ENCODE data around the gene ADGRG1. TPM values are rescaled to one million over a fixed set of nuclear protein-coding genes. Genes with fewer than 3 reads are reported as not detected.
"Not testable (repeated sequence)": the region's sequence is repeated elsewhere in the genome, so short reads cannot be mapped to it uniquely, and the experiment has no call there.

ADGRG1 gene
- total RNA-seq, 2 donors from 2014 or later, result 4.3 to 8.2 TPM

GRCh38 chr16:57703416-57704010 is 75.1 kb downstream of the ADGRG1 start:
- Mint-ChIP-seq H3K36me3 (no peaks in the 10 kb centered on the region), H3K27ac (no peak overlapping the region), H3K9me3 (no peaks in the 10 kb centered on the region)
- DNase-seq (ENCODE audit: low spot score in 2 of 2) (no peak), ATAC-seq (no peak)

GRCh38 chr16:57704011-57704904 is 75.8 kb downstream of the ADGRG1 start:
- ATAC-seq, result no peak

GRCh38 chr16:57704905-57705852 is 76.7 kb downstream of the ADGRG1 start:
- Mint-ChIP-seq H3K9me3 (no peaks in the 10 kb centered on the region), H3K36me3 (no peaks in the 10 kb centered on the region), H3K27ac (no peak overlapping the region)
- ATAC-seq (no peak), DNase-seq (ENCODE audit: low spot score in 2 of 2) (no peak)

More at GRCh38 chr16:57704011-57704904, 75.8 kb downstream of the ADGRG1 start:
- Mint-ChIP-seq H3K36me3 (no peaks in the 10 kb centered on the region), H3K27ac (no peak overlapping the region), H3K9me3 (no peaks in the 10 kb centered on the region)
- DNase-seq (ENCODE audit: low spot score in 2 of 2), result no peak

GRCh38 chr16:57706717-57707116 is 78.3 kb downstream of the ADGRG1 start:
- DNase-seq (ENCODE audit: low spot score in 2 of 2) (no peak), ATAC-seq (no peak)
- no peaks in the 10 kb centered on the region for H3K9me3 Mint-ChIP-seq
- H3K36me3 Mint-ChIP-seq, result no peaks in the 10 kb centered on the region
- H3K27ac Mint-ChIP-seq, result no peak overlapping the region

- H3K27ac Mint-ChIP-seq, result no peak overlapping the region
- no peak for ATAC-seq
- H3K9me3 Mint-ChIP-seq, result no peaks in the 10 kb centered on the region
- DNase-seq (ENCODE audit: low spot score in 2 of 2), result no peak
- no peaks in the 10 kb centered on the region for H3K36me3 Mint-ChIP-seq
Measured at GRCh38 chr16:57707331-57707730, 78.9 kb downstream of the ADGRG1 start.

GRCh38 chr16:57708168-57708567 is 79.7 kb downstream of the ADGRG1 start:
- H3K9me3 Mint-ChIP-seq, result no peaks in the 10 kb centered on the region
- DNase-seq (ENCODE audit: low spot score in 2 of 2) (no peak), ATAC-seq (peak in 1 of 2 donors; percentile 71)
- no peak overlapping the region for H3K27ac Mint-ChIP-seq
- H3K36me3 Mint-ChIP-seq, result no peaks in the 10 kb centered on the region

- no peak for DNase-seq (ENCODE audit: low spot score in 2 of 2)
- H3K36me3 Mint-ChIP-seq, result no peaks in the 10 kb centered on the region
- no peak overlapping the region for H3K27ac Mint-ChIP-seq
- H3K9me3 Mint-ChIP-seq, result no peaks in the 10 kb centered on the region
- no peak for ATAC-seq
Measured at GRCh38 chr16:57709663-57710062, 81.2 kb downstream of the ADGRG1 start.

GRCh38 chr16:57711346-57711745 is 82.9 kb downstream of the ADGRG1 start:
- ATAC-seq (no peak), DNase-seq (ENCODE audit: low spot score in 2 of 2) (no peak)
- peak overlapping the region in 1 of 2 donors; percentile 38 for H3K27ac Mint-ChIP-seq
- no peaks in the 10 kb centered on the region for H3K9me3 Mint-ChIP-seq
- H3K36me3 Mint-ChIP-seq, result no peaks in the 10 kb centered on the region

- H3K9me3 Mint-ChIP-seq, result no peaks in the 10 kb centered on the region
- DNase-seq (ENCODE audit: low spot score in 2 of 2) (no peak), ATAC-seq (no peak)
- H3K27ac Mint-ChIP-seq, result no peak overlapping the region
- no peaks in the 10 kb centered on the region for H3K36me3 Mint-ChIP-seq
Measured at GRCh38 chr16:57711993-57712392, 83.6 kb downstream of the ADGRG1 start.

GRCh38 chr16:57712569-57712968 is 84.1 kb downstream of the ADGRG1 start:
- not testable (repeated sequence) for ATAC-seq; DNase-seq (ENCODE audit: low spot score in 2 of 2); H3K9me3 Mint-ChIP-seq; H3K27ac Mint-ChIP-seq; H3K36me3 Mint-ChIP-seq

- Mint-ChIP-seq H3K27ac (no peak overlapping the region), H3K36me3 (no peaks in the 10 kb centered on the region), H3K9me3 (no peaks in the 10 kb centered on the region)
- ATAC-seq (no peak), DNase-seq (ENCODE audit: low spot score in 2 of 2) (no peak)
Measured at GRCh38 chr16:57713596-57713995, 85.2 kb downstream of the ADGRG1 start.

- Mint-ChIP-seq H3K27ac (no peak overlapping the region), H3K9me3 (no peaks in the 10 kb centered on the region), H3K36me3 (no peaks in the 10 kb centered on the region)
- ATAC-seq, result no peak
- DNase-seq (ENCODE audit: low spot score in 2 of 2), result no peak
Measured at GRCh38 chr16:57714047-57714446, 85.6 kb downstream of the ADGRG1 start.

Other genes starting within 250 kb of the ADGRG1 start
- gene CCL17, start 223.9 kb upstream of the ADGRG1 start, total RNA-seq, result not detected
- 10 to 100 TPM; 35.2 to 38.0 TPM for gene CIAPIN1, start 181.2 kb upstream of the ADGRG1 start, total RNA-seq
- 10 to 100 TPM; 14.8 to 44.3 TPM for gene COQ9, start 181.2 kb upstream of the ADGRG1 start, total RNA-seq
- 10 to 100 TPM; 64.3 to 65.3 TPM for gene POLR2C, start 166.0 kb upstream of the ADGRG1 start, total RNA-seq
- gene DOK4, start 142.1 kb upstream of the ADGRG1 start, total RNA-seq, result 1 to 10 TPM; 7.1 to 7.7 TPM
- 10 to 100 TPM in 1 of 2 donors, 1 to 10 TPM in 1; 5.4 to 13.9 TPM for gene CCDC102A, start 92.1 kb upstream of the ADGRG1 start, total RNA-seq
- gene ADGRG5, start 86.0 kb upstream of the ADGRG1 start, total RNA-seq, result 1 to 10 TPM; 2.6 to 5.3 TPM
- gene ADGRG3, start 39.7 kb downstream of the ADGRG1 start, total RNA-seq, result under 1 TPM; 0.21 to 0.84 TPM
- gene DRC7, start 66.2 kb downstream of the ADGRG1 start, total RNA-seq, result not detected
- 10 to 100 TPM; 20.2 to 33.9 TPM for gene KATNB1, start 107.1 kb downstream of the ADGRG1 start, total RNA-seq
- gene KIFC3, start 173.9 kb downstream of the ADGRG1 start, total RNA-seq, result under 1 TPM; 0.16 to 0.64 TPM

All from activated naive CD4-positive, alpha-beta T cell treated with anti-CD3 and anti-CD28 coated beads, Interleukin-2, amount 50 U/mL, for 72 hours (primary cell).